KOPT-K1 (cell line): ENCODE data around the gene SEPTIN1.

Experiments
- H3K27ac ChIP-seq: fragments of 200-600 bp; sonication (generic); 2 replicates; pipeline ENCODE4 v1.5.1; 2016; ENCODE audit warnings: antibody characterized with exemption, mild to moderate bottlenecking, low read depth, low read length; ENCODE audit not compliant: poor library complexity, severe bottlenecking
- H3K36me3 ChIP-seq: fragments of 200-600 bp; sonication (generic); 2 replicates; pipeline ENCODE4 v1.5.1; 2017; ENCODE audit warnings: antibody characterized with exemption, mild to moderate bottlenecking, low read length, moderate library complexity; ENCODE audit not compliant: insufficient read depth
- H3K9me3 ChIP-seq: fragments of 200-600 bp; sonication (generic); 2 replicates; pipeline ENCODE4 v1.5.1; 2017; ENCODE audit warnings: antibody characterized with exemption, low read length, mild to moderate bottlenecking; ENCODE audit not compliant: insufficient read depth, poor library complexity, severe bottlenecking

Gene SEPTIN1

DNA sequence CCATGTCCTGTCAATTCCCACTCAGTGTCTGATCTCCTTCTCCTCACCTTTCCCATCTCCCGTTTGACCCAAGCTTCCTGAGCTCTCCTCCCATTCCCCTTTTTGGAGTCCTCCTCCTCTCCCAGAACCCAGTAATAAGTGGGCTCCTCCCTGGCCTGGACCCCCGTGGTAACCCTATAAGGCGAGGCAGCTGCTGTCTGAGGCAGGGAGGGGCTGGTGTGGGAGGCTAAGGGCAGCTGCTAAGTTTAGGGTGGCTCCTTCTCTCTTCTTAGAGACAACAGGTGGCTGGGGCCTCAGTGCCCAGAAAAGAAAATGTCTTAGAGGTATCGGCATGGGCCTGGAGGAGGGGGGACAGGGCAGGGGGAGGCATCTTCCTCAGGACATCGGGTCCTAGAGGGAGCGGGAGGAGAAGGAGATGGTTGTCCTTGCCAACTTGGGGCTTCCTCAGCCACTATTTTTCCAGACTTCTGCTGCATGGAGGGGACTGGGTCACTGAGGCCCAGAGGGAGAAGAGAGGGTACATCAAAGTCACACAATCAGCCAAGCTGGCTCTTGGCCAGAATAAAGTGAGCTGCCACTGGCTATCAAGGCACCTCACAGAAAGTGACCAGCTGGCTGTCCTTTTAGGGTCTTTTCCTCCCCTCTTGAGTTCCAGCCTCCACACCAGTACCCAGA lies 10.2 kb downstream of the SEPTIN1 start:
- peaks cover 15% of the 10 kb centered on the region; the same call in 1 of the 2 replicates for H3K36me3 ChIP-seq
- H3K9me3 ChIP-seq: no peaks in the 10 kb centered on the region
- peak overlapping the region; percentile 73 for H3K27ac ChIP-seq

DNA sequence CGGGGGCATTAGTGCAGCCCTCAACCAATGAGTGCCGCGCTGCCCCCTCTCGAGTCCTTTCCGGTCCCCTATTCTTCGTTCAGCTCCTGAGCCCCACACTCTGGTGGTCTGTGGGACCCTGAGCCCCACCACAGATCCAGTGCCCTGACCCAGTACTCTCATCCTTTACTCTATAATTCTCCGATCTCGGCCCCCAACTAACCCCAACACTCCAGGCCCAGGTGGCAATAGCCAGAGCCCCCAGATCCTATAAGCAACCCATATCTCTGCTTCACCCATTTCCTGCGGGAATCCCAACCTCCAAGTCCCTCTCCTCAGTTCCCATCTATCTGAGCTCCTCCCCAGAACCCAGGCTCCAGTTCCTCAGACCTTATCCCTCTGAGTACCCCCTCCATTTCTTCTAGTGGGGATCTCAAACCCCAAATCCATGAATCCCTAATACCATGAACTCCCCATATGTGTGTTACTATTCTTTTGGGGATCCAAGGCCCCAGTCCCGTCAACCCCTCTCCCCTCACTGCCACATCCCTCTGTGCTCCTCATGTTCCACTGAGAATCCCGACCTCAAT lies 11.0 kb downstream of the SEPTIN1 start:
- H3K9me3 ChIP-seq: no peaks in the 10 kb centered on the region
- peak overlapping the region; percentile 73 for H3K27ac ChIP-seq
- H3K36me3 ChIP-seq: peaks cover 20% of the 10 kb centered on the region; the same call in 1 of the 2 replicates

- peak within 1 kb of the TSS; percentile 73 for H3K27ac ChIP-seq
- peaks cover 19% of the 10 kb centered on the region for H3K36me3 ChIP-seq
- H3K9me3 ChIP-seq: no peaks in the 10 kb centered on the region
Observed at GRCh38 chr16:30370456-30371247, 11.7 kb downstream of the SEPTIN1 start, which contains the start of gene TBC1D10B. TSS of gene TBC1D10B (minus strand) at chr16:30370494. CDS start at chr16:30370183, 311 bp downstream.

GRCh38 chr16:30369938-30370455 lies 12.4 kb downstream of the SEPTIN1 start:
- Histone ChIP-seq H3K9me3 (no peaks in the 10 kb centered on the region), H3K27ac (peak overlapping the region; percentile 71), H3K36me3 (peaks cover 24% of the 10 kb centered on the region)

DNA sequence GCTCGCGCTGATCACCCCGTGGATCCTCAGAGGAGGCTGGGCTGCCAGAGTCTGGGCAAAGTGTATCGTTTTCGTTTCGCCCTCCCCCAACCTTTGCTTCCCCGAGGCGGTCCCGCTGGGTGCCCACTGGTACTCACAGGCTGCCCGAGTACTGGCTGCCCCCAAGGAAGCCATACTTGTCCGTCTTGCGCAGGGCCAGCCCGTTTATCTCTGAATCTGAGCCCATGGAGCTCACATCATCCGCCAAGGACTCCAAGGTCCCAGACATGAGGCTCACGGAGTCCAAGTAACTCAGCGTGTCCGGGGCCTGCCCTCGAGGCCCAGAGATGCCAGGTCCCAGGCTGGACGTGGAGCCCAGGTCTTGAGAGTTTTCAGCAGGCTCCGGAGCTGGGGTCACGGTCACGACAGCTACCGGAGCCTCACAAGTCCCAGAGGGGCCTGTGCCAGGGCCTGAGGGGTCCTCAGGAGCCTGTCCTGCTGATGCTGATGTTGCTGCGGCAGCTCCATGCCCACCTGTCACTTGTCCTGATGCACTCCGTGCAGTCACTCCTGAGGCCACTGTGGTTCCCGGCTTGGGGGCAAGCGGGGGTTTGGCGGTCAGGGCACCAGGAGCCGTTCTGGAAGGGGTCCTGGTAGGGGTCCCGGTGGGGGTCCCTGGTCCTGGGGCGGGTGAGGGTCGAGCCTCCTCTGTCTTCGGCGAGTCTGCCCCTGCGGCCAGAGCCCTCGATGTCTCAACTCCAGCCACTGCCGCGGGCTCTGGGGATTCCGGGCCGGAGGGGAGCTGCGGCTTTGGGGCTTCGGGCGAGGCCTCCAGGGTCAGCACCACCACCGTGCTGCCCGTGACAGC lies 13.0 kb downstream of the SEPTIN1 start:
- Histone ChIP-seq H3K9me3 (no peaks in the 10 kb centered on the region), H3K36me3 (peaks cover 31% of the 10 kb centered on the region), H3K27ac (peak overlapping the region; percentile 71)

- Histone ChIP-seq H3K27ac (peak overlapping the region; percentile 71), H3K9me3 (no peaks in the 10 kb centered on the region), H3K36me3 (peaks cover 36% of the 10 kb centered on the region)
Observed at GRCh38 chr16:30368792-30369090, 13.6 kb downstream of the SEPTIN1 start.

DNA sequence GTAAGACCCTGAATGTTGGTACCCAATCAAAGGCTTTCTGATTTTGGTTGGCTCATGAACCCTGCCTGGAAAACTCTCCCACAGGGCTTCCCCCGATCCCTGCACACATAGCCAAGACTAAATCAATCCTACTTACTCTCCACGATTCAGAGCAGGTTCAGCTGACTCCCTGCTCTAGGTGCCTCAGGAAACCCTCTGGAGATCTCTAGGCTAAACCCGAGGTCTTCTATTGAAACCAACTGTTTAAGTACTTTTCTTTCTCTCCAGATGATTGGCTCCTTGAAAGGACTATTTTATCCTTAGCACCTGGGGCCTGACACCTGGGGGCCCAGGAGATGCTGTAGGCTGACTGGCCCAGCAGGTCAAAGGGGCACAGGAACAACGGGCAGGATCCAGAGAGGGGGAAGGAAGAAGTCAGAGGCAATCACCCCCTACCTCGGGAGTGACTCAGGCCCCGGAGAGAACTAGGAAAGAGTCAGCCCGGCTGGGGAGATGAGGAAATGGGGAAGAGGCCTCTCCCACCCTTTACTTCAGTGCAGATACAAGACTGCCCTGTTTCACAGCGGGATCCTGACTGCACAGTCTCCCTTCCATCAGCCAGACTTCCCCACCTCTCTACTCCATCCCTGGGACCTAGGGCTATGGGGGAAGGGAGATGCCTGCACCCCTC lies 14.1 kb downstream of the SEPTIN1 start:
- Histone ChIP-seq H3K27ac (peak overlapping the region; percentile 71), H3K36me3 (peaks cover 41% of the 10 kb centered on the region), H3K9me3 (no peaks in the 10 kb centered on the region)

DNA sequence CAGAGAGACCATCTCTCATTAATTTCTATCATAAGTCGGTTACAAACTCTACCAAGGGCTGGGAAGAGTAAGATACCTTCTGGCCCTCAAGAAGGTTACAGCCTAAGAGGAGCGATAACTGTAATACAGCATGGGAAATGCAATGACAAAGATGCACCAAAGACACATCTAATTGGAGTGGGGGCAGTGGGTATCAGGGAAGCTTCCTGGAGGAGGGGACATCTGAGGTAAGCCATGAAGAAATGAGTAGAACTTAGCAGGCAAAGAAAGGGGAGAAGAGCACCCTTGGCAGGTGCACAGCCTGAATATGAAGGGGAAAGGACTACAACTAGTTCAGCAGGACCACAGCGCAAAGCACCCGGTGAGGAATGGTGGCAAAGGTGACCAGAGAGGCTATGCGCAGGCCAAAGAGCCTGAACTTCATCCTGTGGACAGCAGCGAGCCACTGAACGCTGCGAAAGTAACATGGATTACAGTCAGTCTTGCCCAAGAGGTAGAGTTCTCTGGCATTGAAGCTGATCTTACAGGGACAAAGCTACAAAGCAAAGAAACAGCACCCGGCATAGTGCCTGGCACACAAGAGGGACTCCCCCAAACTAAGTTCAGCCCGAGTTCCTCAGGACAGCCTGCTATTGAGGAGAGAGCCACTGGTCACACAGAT lies 14.9 kb downstream of the SEPTIN1 start:
- peak overlapping the region; percentile 71 for H3K27ac ChIP-seq
- H3K36me3 ChIP-seq: peaks cover 49% of the 10 kb centered on the region
- no peaks in the 10 kb centered on the region for H3K9me3 ChIP-seq

GRCh38 chr16:30366511-30366910 lies 15.8 kb downstream of the SEPTIN1 start:
- peaks cover 55% of the 10 kb centered on the region for H3K36me3 ChIP-seq
- H3K27ac ChIP-seq: no peak overlapping the region
- H3K9me3 ChIP-seq: no peaks in the 10 kb centered on the region

GRCh38 chr16:30365200-30365599 lies 17.2 kb downstream of the SEPTIN1 start:
- H3K36me3 ChIP-seq: peaks cover 68% of the 10 kb centered on the region
- H3K9me3 ChIP-seq: no peaks in the 10 kb centered on the region
- H3K27ac ChIP-seq: no peak overlapping the region

GRCh38 chr16:30361180-30361579 lies 21.2 kb downstream of the SEPTIN1 start:
- no peaks in the 10 kb centered on the region for H3K9me3 ChIP-seq
- H3K27ac ChIP-seq: no peak overlapping the region
- peaks cover 94% of the 10 kb centered on the region for H3K36me3 ChIP-seq

DNA sequence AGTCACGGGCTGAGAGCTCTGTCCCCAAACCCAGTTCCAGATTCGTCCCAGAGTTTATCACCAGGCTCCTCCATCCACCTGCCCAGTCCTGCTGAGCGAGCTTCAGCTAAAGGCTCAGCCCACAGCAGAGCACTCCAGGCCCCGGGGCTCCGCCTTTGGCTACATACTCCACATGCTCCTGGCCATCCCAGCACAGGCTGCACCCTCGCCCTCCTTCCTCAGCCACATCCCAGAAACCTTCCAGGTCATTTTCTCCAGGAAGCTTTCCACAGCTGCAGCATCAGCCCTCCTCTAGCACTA lies 22.5 kb downstream of the SEPTIN1 start:
- Histone ChIP-seq H3K36me3 (peaks cover 81% of the 10 kb centered on the region), H3K9me3 (no peaks in the 10 kb centered on the region), H3K27ac (no peak overlapping the region)

- no peak overlapping the region for H3K27ac ChIP-seq
- H3K9me3 ChIP-seq: no peaks in the 10 kb centered on the region
- peaks cover 75% of the 10 kb centered on the region for H3K36me3 ChIP-seq
Observed at GRCh38 chr16:30358990-30359870, 23.1 kb downstream of the SEPTIN1 start.
